HG02884 (cell line): ENCODE measurements around the gene TNFRSF18.

Source experiments
- ATAC-seq: cut with Tn5 transposase; IDR thresholded peaks from one replicate; pipeline ENCODE4 v1.9.1; 2021; ENCODE audit warnings: mild to moderate bottlenecking, moderate library complexity; ENCODE audit not compliant: unreplicated experiment

TNFRSF18 gene

DNA sequence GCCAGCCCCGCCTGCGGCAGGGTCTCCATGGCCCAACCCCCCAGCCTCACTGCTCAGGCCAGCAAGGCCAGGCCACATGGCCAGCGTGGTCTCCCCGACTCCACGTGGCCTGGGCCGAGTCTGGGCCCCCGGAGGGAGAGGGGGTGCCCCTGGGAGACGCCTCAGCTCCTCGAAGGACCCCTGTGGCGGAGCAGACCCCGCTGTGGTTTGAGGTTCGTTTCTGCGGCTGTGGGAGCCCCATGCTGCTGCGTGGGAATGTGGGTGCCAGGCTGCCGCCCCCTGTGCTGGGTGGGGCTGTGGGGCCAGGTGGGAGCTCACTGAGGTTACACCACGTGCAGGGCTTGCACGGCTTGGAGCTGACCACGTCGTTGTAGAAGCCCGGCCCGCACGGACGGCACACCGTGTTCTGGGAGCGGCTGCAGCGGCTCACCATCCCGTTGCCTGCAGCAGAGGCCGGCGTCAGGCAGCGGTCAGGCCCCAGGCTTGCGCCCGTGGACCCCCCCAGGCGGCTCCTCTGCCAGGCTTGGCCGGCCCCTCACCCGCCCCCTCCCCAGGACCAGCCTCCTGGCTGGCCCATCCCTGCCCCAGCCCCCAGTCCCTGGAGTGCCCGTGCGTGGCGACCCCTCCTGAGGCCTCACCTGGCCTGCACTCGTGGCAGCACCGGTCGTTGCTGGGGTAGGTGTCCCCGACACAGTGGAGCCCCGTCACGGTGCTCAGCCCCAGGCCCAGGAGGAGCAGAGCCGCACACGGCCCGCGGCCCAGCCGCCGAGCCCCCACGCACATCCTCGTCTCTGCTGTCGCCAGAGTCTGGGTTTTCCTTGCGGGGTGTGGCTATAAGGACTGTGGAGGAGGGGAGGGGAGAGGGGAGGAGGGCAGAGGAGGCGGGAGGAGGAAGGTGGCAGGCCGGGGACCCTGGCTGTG, 7.2 kb upstream of the TNFRSF18 start, which contains the start of gene TNFRSF4:
Gene TNFRSF4 (minus strand): TSS at position 809 of the 921 bp plus-strand sequence. CDS start 26 bp downstream, at position 783.
- ATAC-seq: no peak

DNA sequence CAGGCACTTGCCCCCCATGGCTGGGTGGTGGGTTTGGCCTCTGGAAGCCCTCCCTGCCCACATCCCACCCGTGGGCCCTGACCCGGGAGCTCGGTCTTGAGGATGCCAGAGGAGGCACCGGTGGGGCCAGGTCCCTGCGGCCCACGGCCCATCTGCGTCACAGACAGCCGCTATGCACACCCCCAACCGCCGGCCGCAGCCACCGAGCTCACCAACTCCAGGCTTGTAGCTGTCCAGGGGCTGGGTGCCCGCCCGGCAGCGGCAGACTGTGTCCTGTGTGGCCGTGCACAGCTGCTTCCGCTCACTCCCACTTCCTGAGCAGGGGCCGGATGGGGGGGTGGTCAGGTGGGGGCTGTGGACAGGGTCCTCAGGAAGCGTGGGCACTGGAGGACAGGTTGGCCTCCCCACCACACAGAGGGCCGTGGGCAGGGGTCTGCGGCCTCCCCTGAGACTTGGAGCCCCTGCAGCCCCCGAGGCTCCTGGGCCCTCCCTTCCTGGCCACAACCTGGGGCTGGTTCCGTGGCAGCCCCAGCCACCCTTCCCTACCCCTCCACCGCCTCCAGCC, 6.5 kb upstream of the TNFRSF18 start:
- no peak for ATAC-seq

- ATAC-seq: no peak
These were observed 5.4 kb upstream of the TNFRSF18 start for GRCh38 chr1:1211541-1212441.

GRCh38 chr1:1210726-1211540, 4.5 kb upstream of the TNFRSF18 start:
- no peak for ATAC-seq

DNA sequence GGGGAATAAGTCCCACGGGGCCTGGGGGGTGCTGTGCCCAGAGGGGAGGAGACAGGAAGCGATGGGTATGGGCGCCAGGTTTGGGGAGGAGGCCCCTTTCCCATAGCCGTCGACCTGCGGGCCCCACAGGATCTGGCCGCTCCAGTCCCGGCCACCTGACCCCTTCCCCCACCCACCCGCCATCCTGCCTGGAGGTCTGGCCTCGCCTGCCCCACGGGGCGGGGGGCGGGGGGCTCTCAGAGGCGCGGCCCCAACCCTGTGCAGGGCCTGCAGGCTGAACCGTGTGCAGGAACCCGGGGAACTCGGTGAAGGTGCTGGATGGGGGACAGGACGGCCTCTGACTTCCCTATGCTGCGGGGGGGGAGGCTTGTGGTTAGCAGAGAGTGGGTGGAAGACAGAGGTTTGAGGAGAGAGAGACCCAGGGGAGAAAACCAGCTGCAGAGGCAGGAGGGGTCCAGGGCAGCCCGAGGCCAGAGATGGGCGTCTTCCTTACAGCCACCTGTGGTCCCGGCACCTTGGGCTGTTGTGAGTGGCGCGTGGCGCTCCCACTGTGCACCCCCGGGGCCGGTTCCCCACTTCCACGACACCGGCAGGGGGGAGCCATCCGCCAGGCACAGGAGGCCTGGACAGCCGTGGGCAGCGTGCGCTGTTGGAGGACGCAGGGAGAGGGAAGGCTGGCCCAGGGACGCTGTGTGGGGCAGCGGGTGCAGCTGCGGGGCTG, 2.5 kb upstream of the TNFRSF18 start:
- no peak for ATAC-seq

- ATAC-seq: no peak
These were observed 1.1 kb upstream of the TNFRSF18 start for GRCh38 chr1:1207571-1207892.

GRCh38 chr1:1206966-1207531, 657 bp upstream of the TNFRSF18 start:
- no peak for ATAC-seq

DNA sequence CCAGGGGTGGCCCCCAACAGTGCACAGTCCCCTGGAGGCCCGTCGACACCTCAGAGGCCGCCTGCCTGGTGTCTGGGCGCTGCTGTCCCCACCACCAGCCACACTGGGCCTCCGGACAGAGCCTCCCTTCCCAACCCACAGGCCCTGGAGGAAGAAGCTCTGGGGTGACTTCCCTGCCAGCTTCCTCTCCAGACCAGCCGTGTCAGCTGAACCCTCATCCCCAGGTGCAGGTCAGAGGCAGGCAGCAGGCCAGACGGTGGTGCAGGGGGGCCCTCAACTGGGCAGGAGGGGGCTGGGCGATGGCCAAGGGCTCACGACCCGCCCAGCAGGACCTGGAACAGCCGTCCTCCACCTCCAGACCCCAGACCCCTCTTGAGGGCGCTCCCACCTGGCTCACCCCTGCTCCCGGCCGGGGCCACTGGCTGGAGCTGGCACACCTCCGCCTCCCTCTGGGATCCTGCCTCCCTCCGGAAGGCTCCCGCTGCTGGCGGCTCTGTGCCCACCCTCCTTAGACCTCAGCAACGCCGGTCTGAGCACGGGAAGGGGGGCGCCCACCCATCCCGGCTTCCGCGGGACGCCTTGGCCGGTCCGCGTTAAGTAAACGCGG, 520 bp downstream of the TNFRSF18 start:
- no peak for ATAC-seq

DNA sequence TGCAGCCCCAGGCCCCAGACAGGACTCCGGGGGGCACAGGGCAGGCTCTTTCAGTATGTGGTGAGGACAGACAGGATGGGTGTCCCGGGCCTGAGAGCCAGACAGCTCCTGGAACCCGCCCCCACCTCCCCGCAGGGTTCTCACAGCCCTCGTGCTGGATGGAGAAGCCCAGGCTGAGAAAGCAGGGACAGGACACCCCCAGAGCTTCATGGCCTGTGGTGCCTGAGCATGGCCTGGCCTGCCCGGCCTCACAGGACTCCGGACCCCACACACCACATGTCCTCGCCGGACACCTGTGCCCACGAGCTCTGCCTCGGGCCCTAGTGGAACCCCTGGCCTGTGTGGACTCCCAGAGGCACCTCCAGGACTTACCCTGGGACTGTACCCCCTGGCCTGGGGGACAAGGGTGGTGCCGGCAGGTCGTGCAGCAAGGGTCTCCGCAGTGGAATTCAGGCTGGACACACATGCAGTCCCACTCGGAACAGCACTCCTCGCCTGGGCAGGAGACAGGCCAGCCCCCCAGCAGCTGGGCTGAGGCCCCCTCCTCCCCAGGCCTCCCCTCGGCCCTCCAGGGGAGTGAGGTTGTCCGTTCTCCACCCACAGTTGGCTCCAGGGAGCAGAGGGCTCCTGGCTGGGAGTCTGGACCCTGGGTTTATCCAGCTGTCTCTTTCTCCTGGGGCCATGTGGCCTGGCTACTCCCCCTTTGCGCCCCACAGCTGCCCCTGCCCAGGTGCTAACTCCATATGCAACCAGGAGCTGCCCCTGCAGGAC, 1.2 kb downstream of the TNFRSF18 start:
- ATAC-seq: no peak

GRCh38 chr1:1204425-1204920, 1.9 kb downstream of the TNFRSF18 start:
- no peak for ATAC-seq

GRCh38 chr1:1203561-1204424, 2.6 kb downstream of the TNFRSF18 start:
- no peak for ATAC-seq

- ATAC-seq: no peak
These were observed 3.4 kb downstream of the TNFRSF18 start for GRCh38 chr1:1202831-1203560.

DNA sequence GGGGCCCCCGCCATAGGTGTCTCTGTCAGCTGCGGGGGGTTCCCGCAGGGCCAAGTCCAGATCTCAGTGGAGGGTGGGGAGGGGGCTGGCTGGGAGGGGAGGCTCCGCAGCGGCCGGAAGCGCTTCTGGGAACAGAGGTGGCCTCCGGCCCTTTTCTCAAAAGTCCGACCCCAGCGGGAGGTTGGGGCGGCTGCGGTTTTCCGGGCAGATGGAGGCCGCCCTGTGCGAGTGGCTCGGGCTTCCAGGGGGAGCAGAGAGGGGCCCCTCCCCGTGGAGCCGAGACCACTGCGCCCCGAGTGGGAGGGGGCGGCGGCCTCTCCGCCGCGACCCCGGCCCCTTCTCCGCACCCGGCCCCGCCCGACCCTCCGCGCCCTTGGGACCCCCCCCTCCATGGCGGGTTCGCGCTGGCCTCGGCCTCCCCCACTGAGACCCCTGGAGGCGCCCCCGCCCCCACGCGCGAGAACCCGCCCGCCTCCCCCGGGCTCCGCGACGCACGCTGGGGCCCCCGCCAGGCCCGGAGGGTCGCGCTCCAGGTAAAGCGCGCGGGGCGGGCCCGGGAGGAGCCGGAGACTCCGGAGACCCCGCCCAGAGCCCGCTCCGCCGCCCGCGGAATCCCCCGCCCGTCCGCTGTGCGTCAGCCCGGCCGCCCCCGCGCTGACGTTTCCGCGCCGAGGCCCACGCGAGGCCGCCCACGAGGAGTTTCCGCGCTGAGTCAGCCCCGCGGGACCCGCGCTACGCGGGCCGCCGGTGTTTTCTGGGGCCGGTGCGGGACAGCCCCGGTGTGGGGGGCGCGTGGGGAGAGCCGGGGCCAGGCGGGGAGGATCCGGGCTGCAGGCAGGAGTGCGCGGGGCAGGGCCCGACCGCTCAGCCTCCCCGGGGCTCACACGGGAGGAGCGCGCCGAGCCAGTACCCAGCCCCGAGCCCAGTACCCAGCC, 5.2 kb downstream of the TNFRSF18 start:
- ATAC-seq: no peak

GRCh38 chr1:1199961-1200875, 6.2 kb downstream of the TNFRSF18 start:
- ATAC-seq: no peak
